Vagina (tissue), 2 donors: Measurements from ENCODE around the gene MICALL2. TPM values are rescaled to one million over a fixed set of nuclear protein-coding genes. Genes with fewer than 3 reads are reported as not detected.

ENCODE experiments used
- DNase-seq, 2 donors: peaks; one replicate each; pipeline ENCODE4 v3.0.0-alpha.2; 2017; ENCODE audit errors: extremely low spot score in 2 of 2
- H3K27ac ChIP-seq: fragments of 200-600 bp; sonication (generic); one replicate; pipeline ENCODE4 v1.5.1; 2019
- H3K27me3 ChIP-seq: fragments of 200-600 bp; sonication (generic); one replicate; pipeline ENCODE4 v1.5.1; 2019
- H3K36me3 ChIP-seq, 2 donors: fragments of 200-600 bp; sonication (generic); one replicate each; pipeline ENCODE4 v1.5.1; 2017 to 2019
- H3K4me1 ChIP-seq: fragments of 200-600 bp; sonication (generic); one replicate; pipeline ENCODE4 v1.5.1; 2019
- H3K4me3 ChIP-seq, 2 donors: fragments of 200-600 bp; sonication (generic); 1 replicate in 1 of 2; 2 replicates in 1 of 2; pipeline ENCODE4 v1.5.1; 2016 to 2019
- H3K9me3 ChIP-seq: fragments of 200-600 bp; sonication (generic); one replicate; pipeline ENCODE4 v1.5.1; 2019
- POLR2A ChIP-seq, 2 donors: fragments of 450-650 bp; IDR thresholded peaks; one replicate each; pipeline ENCODE4 v1.6.1; 2017; ENCODE audit warnings: antibody characterized with exemption in 2 of 2, mild to moderate bottlenecking in 2 of 2, moderate library complexity in 2 of 2
- POLR2AphosphoS5 ChIP-seq, 2 donors: sonication (generic); formaldehyde crosslinking; IDR thresholded peaks; one replicate each; pipeline ENCODE4 v1.9.0; 2017; ENCODE audit warnings: antibody characterized with exemption in 2 of 2, mild to moderate bottlenecking in 2 of 2, low read depth in 1 of 2; ENCODE audit not compliant: insufficient read depth in 1 of 2
- intact Hi-C: fragments of 100-400 bp; cut with DNase I; formaldehyde crosslinking; loops from one replicate; pipeline ENCODE4 v1.15.1; 2023
- total RNA-seq: library from RNA; depleted of rRNA; stranded (reverse); fragments of >200 nt; gene quantifications from one replicate; pipeline ENCODE4 v1.2.3, GENCODE V29; 2016
- TF ChIP-seq, protein P1 (sequence below), 3 experiments: fragments of 450-650 bp in 2 of 3; fragments of 200-600 bp in 1 of 3; sonication (generic) in 1 of 3; IDR thresholded peaks; one replicate each; pipeline ENCODE4 v1.5.1; 2017 to 2019; ENCODE audit warnings: antibody characterized with exemption in 3 of 3, mild to moderate bottlenecking in 2 of 3, moderate library complexity in 2 of 3

The MICALL2 gene
- total RNA-seq, 1 donor from 2014 or later, result 15.7 TPM

DNA sequence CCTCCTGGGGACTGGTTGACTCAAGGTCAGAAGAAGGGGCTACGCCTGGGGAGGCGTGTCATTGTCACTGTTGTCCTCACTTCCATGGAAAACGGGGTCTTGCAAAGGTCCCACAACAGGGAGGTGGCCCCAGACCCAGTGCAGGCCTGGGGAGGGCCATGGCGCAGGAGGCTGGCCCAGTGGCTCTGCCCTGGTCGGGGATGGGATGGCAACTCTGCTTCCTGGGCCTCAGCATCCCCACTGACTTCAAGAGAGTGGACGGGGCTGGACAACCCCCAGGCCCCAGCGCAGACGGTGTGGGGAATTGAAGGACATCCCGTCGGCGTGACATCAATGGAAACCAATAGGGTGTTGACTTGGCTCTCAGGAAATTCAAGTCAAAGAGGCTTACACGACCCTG lies 35.2 kb downstream of the MICALL2 start:
- TF ChIP-seq, protein P1, sequence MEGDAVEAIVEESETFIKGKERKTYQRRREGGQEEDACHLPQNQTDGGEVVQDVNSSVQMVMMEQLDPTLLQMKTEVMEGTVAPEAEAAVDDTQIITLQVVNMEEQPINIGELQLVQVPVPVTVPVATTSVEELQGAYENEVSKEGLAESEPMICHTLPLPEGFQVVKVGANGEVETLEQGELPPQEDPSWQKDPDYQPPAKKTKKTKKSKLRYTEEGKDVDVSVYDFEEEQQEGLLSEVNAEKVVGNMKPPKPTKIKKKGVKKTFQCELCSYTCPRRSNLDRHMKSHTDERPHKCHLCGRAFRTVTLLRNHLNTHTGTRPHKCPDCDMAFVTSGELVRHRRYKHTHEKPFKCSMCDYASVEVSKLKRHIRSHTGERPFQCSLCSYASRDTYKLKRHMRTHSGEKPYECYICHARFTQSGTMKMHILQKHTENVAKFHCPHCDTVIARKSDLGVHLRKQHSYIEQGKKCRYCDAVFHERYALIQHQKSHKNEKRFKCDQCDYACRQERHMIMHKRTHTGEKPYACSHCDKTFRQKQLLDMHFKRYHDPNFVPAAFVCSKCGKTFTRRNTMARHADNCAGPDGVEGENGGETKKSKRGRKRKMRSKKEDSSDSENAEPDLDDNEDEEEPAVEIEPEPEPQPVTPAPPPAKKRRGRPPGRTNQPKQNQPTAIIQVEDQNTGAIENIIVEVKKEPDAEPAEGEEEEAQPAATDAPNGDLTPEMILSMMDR (IDR thresholded peaks at IDR 0.05), result no peak
- no peak for TF ChIP-seq POLR2A (IDR thresholded peaks at IDR 0.05)
- no peak for TF ChIP-seq POLR2AphosphoS5 (IDR thresholded peaks at IDR 0.05; ENCODE audit: insufficient read depth in 1 of 2, low read depth in 1 of 2)
- no peaks in the 10 kb centered on the region for H3K9me3 ChIP-seq
- H3K36me3 ChIP-seq, result no peaks in the 10 kb centered on the region
- H3K4me1 ChIP-seq, result no peaks in the 10 kb centered on the region
- H3K27me3 ChIP-seq, result no peaks in the 10 kb centered on the region
- no peak overlapping the region for H3K27ac ChIP-seq
- no peak overlapping the region for H3K4me3 ChIP-seq
- intact Hi-C loops, result no loop called here
- DNase-seq, result no peak

DNA sequence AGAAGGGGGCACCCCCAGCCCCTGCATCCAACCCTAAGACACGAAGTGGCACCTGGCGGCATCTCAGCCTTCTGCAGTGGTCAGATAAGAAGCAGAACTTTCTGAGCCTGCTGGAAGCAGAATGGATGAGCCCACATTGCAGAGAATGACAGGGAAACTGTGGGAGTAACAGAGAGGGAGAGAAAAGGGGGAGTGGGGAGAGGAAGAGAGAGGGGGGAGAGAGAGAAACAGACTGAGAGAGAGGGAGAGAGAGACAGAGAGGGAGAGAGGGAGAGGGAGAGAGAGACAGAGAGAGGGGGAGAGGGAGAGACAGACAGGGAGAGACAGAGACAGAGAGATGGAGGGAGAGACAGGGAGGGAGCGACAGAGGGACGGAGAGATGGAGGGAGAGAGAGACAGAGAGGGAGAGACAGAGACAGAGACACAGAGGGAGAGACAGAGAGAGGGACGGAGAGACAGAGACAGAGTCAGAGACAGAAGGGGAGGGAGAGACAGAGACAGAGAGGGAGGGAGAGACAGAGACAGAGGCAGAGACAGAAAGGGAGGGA lies 35.9 kb downstream of the MICALL2 start:
- Histone ChIP-seq H3K27ac (no peak overlapping the region), H3K9me3 (no peaks in the 10 kb centered on the region), H3K4me1 (no peaks in the 10 kb centered on the region), H3K36me3 (no peaks in the 10 kb centered on the region), H3K4me3 (no peak overlapping the region), H3K27me3 (no peaks in the 10 kb centered on the region)
- DNase-seq, result no peak
- intact Hi-C loops, result no loop called here
- no peak for TF ChIP-seq POLR2A (IDR thresholded peaks at IDR 0.05)
- TF ChIP-seq POLR2AphosphoS5 (IDR thresholded peaks at IDR 0.05; ENCODE audit: insufficient read depth in 1 of 2, low read depth in 1 of 2), result no peak
- TF ChIP-seq, protein P1 (IDR thresholded peaks at IDR 0.05), result no peak

DNA sequence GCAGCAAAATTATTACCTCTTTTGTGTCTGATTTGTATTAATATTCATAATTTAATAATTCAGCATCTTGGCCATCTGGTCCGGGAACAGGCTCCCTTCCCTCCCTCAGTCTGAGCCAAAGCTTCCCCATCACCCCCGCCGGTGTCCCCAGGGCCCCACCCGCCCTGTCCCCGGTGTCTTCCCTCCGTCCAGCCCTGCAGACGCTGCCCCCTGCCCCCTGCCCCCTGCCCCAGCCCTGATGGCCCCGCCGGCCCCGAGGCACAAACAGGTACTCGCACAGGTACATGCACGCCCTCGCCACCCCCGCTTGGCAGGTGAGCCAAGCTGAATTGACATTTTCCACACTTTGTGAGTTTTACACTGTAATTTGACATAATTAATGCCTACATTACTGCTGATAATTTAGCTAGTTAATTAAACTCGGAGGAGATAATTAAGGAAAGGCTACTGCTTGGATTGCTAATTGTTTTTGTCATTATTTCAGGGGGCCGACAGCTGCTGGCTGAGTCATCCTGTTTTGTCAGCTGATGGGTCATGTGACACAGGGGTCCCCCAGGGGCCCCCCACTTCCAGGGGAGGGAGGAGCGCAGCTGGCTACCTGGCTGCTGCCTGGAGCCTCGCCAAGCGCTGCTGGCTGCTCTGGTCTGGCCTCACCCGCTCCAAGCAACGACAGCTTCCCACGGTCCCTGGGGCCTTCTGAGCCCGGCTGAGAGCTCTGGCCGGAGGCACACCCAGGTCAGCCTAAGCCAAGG lies 36.6 kb downstream of the MICALL2 start:
- no peaks in the 10 kb centered on the region for H3K4me1 ChIP-seq
- no peak for TF ChIP-seq POLR2AphosphoS5 (IDR thresholded peaks at IDR 0.05; ENCODE audit: insufficient read depth in 1 of 2, low read depth in 1 of 2)
- TF ChIP-seq, protein P1 (IDR thresholded peaks at IDR 0.05), result no peak
- no peaks in the 10 kb centered on the region for H3K36me3 ChIP-seq
- no peaks in the 10 kb centered on the region for H3K27me3 ChIP-seq
- no peaks in the 10 kb centered on the region for H3K9me3 ChIP-seq
- no peak overlapping the region for H3K4me3 ChIP-seq
- DNase-seq, result no peak
- intact Hi-C loops, result no loop called here
- no peak overlapping the region for H3K27ac ChIP-seq

DNA sequence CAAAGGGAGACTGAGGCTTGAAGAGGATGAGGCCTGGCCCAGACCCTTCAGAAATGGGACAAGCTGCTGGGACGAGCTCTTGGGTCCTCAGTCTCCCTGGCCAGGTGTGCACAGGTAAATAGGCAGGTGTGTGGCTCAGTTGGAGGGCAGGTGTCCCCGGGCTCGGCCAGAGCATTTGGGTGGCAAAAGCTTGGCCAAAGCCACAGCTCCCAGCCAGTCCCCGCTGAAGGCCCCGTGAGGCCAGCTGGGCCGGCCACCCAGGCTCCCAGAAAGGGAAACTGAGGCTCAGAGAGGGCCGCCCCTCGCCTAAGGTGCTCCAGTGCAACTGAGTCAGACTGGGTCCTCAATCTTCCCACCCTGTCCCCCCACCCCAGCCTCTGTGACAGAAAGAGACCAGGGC lies 37.3 kb downstream of the MICALL2 start:
- H3K9me3 ChIP-seq, result no peaks in the 10 kb centered on the region
- no peaks in the 10 kb centered on the region for H3K27me3 ChIP-seq
- H3K27ac ChIP-seq, result no peak overlapping the region
- no peaks in the 10 kb centered on the region for H3K4me1 ChIP-seq
- H3K36me3 ChIP-seq, result no peaks in the 10 kb centered on the region
- TF ChIP-seq POLR2AphosphoS5 (IDR thresholded peaks at IDR 0.05; ENCODE audit: insufficient read depth in 1 of 2, low read depth in 1 of 2) (no peak), POLR2A (IDR thresholded peaks at IDR 0.05) (no peak)
- TF ChIP-seq, protein P1 (IDR thresholded peaks at IDR 0.05), result no peak
- intact Hi-C loops, result no loop called here
- DNase-seq, result no peak
- H3K4me3 ChIP-seq, result no peak overlapping the region
